Spleen (tissue), 7 donors: ENCODE data around the gene FAM110A.
"Not testable (repeated sequence)": the region's sequence is repeated elsewhere in the genome, so short reads cannot be mapped to it uniquely, and the experiment has no call there.

Source experiments
- CTCF ChIP-seq, 11 experiments: fragments of 200-600 bp in 7 of 11; fragments of 450-650 bp in 4 of 11; sonication (generic) in 4 of 11; IDR thresholded peaks in 8 of 11; conservative IDR thresholded peaks in 3 of 11; 1 replicate in 7 of 11; 2 replicates in 4 of 11; pipeline versions ENCODE4 v1.4.0 to v1.8.0; 2016 to 2021; ENCODE audit warnings: antibody characterized with exemption in 11 of 11, inconsistent platforms in 4 of 11, mild to moderate bottlenecking in 1 of 11
- POLR2A ChIP-seq, 3 donors: fragments of 450-650 bp; IDR thresholded peaks; one replicate each; pipeline ENCODE4 v1.5.1; 2017; ENCODE audit warnings: antibody characterized with exemption in 3 of 3, mild to moderate bottlenecking in 1 of 3
- POLR2AphosphoS5 ChIP-seq, 3 donors: sonication (generic); formaldehyde crosslinking; IDR thresholded peaks; one replicate each; pipeline ENCODE4 v1.5.1; 2017; ENCODE audit warnings: antibody characterized with exemption in 3 of 3
- donor health status: DM: no; HTN: no; CAD: no; lungs with moderate emphysema.
- donor health status: DM: no; HTN: no; CAD: no.
- donor health status: DM: no; HTN: no; CAD: no.

GRCh38 chr20:848731-849130 lies 15.2 kb downstream of the FAM110A start:
- not testable (repeated sequence) for TF ChIP-seq CTCF (IDR thresholded peaks at IDR 0.05 in 8 of 11, conservative IDR thresholded peaks at IDR 0.05 in 3 of 11); POLR2A (IDR thresholded peaks at IDR 0.05); POLR2AphosphoS5 (IDR thresholded peaks at IDR 0.05)
